B cell (primary cell): Measurements from ENCODE around the gene RMND1.

Experiments used
- EZH2 ChIP-seq: IDR thresholded peaks from 2 replicates; pipeline ENCODE4 v1.6.1; 2012; ENCODE audit warnings: borderline replicate concordance, low read depth, mild to moderate bottlenecking, moderate library complexity, low read length; ENCODE audit not compliant: insufficient read depth, poor library complexity, severe bottlenecking
- TF ChIP-seq, protein P1 (sequence below): fragments of 200-600 bp; IDR thresholded peaks from one replicate; pipeline ENCODE4 v1.8.0; 2022; ENCODE audit warnings: antibody characterized with exemption, mild to moderate bottlenecking

DNA sequence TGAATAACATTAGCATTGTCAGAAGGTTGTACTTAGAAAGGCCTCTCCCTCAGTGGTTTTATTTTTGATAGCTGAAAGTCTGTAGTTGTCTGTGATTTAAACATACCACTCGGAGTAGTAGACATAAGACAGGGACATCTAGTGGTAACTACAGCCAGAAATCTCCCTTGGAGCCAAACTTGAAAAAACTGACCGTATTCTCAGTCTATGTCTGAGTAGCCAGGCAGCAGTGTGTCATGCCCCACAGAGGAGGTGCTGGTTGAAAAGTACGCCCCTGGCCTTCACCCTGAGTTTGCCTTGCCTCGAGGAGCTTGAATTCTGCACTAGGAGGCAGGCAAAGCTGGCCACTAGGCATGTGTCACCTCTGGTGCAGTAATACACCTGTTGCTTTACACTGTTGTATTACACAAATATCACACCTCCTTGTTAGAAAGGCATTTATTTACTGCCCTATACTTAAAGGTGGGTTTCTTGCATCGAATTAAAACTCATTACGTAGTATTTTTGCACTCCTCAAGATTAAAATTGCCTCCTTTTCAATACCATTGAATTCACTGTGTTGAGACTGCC, 81.3 kb downstream of the RMND1 start:
- TF ChIP-seq, protein P1, sequence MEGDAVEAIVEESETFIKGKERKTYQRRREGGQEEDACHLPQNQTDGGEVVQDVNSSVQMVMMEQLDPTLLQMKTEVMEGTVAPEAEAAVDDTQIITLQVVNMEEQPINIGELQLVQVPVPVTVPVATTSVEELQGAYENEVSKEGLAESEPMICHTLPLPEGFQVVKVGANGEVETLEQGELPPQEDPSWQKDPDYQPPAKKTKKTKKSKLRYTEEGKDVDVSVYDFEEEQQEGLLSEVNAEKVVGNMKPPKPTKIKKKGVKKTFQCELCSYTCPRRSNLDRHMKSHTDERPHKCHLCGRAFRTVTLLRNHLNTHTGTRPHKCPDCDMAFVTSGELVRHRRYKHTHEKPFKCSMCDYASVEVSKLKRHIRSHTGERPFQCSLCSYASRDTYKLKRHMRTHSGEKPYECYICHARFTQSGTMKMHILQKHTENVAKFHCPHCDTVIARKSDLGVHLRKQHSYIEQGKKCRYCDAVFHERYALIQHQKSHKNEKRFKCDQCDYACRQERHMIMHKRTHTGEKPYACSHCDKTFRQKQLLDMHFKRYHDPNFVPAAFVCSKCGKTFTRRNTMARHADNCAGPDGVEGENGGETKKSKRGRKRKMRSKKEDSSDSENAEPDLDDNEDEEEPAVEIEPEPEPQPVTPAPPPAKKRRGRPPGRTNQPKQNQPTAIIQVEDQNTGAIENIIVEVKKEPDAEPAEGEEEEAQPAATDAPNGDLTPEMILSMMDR, result no peak
- no peak for TF ChIP-seq EZH2
